ENCODE data around the gene GRAMD1A. TPM values are rescaled to one million over a fixed set of nuclear protein-coding genes. Genes with fewer than 3 reads are reported as not detected.

Gene GRAMD1A
- total RNA-seq, 1 experiment from 2014 or later: 125 TPM

DNA sequence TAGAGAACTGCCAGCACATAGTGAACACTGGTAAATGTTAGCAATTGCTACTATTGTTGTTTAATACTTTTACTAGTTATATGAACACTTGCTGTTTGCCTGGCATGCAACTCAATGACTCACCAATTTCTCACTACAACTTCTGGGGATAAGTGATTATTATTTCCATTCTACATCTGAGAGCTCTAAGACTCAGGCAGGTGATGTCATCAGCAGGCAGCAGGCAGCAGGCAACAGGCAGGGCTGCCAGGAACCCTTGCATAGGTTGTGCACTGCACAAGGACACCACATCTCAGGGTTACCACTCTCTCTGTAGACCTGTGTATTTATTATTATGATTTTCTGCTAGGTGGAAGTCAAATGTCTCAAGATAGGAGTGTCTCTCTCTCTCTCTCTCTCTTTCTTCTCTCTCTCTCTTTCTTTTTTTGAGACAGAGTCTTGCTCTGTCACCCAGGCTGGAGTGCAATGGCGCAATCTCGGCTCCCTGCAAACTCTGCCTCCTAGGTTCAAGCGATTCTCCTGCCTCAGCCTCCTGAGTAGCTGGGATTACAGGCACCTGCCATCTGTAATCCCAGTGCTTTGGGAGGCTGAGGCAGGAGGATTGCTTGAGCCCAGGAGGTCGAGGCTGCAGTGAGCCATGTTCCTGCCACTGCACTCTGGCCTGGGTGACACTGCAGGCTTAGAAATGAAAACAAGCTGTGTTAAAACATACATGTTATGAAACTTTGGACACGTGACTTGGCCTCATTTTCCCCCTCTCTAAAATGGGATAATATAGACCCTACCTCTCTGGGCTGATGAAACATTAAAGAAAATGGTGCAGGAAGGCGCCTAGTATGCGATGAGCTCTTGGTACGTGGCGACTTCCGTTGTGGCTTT lies 64.1 kb downstream of the GRAMD1A start:
- no peak overlapping the region for H3K9ac ChIP-seq (ENCODE audit: extremely low read depth, insufficient read length, low read length)
- H3K36me3 Mint-ChIP-seq (ENCODE audit: insufficient read depth in 1 of 3, low read depth in 3 of 3): peaks cover 0 to 4% (median 0%) of the 10 kb centered on the region in 3 experiments; a peak in 2 of 7 replicates

More for the DNA sequence above, 64.1 kb downstream of the GRAMD1A start:
- Histone ChIP-seq H4K5ac (ENCODE audit: insufficient read length, low read depth, low read length) (no peak overlapping the region), H3K14ac (ENCODE audit: insufficient read depth, low read length) (no peak overlapping the region), H3K23ac (ENCODE audit: insufficient read length, low read depth, low read length) (no peak overlapping the region), H3K79me1 (ENCODE audit: insufficient read depth, low read depth, low read length, poor library complexity, severe bottlenecking) (no peaks in the 10 kb centered on the region), H3K9me3 (ENCODE audit: control insufficient read depth, low read depth, low read length) (no peaks in the 10 kb centered on the region), H3K27me3 (ENCODE audit: insufficient read depth, low read length) (no peaks in the 10 kb centered on the region), H2BK20ac (ENCODE audit: low read depth, low read length, poor library complexity, severe bottlenecking) (no peak overlapping the region), H2AK5ac (ENCODE audit: insufficient read length, low read length) (no peak overlapping the region), H3K79me2 (ENCODE audit: insufficient read depth, low read length) (no peaks in the 10 kb centered on the region), H3K18ac (ENCODE audit: insufficient read length, low read depth, low read length) (no peak overlapping the region), H2AFZ (ENCODE audit: low read length) (no peak overlapping the region), H2BK5ac (ENCODE audit: insufficient read length, low read length) (no peak overlapping the region), H3K27ac (ENCODE audit: insufficient read length, low read depth, low read length) (no peak overlapping the region), H3K23me2 (ENCODE audit: insufficient read length, low read depth, low read length, poor library complexity, severe bottlenecking) (no peaks in the 10 kb centered on the region), H2BK120ac (ENCODE audit: low read depth, low read length, poor library complexity, severe bottlenecking) (no peak overlapping the region), H3T11ph (ENCODE audit: low read length) (no peak overlapping the region), H3K4me2 (ENCODE audit: insufficient read depth, insufficient read length, low read length) (no peak overlapping the region), H3K4me1 (ENCODE audit: insufficient read depth, low read length) (no peaks in the 10 kb centered on the region; the same call in 1 of the 2 replicates), H3K4ac (ENCODE audit: low read depth, low read length) (no peak overlapping the region), H2BK12ac (ENCODE audit: insufficient read length, low read depth, low read length) (no peak overlapping the region), H4K20me1 (ENCODE audit: control insufficient read depth, insufficient read depth, insufficient read length) (no peaks in the 10 kb centered on the region), H3K56ac (ENCODE audit: insufficient read length, low read depth, low read length) (no peak overlapping the region), H2BK15ac (ENCODE audit: low read depth, low read length) (no peak overlapping the region), H4K8ac (replicated peaks; ENCODE audit: insufficient read length, low read depth, low read length) (no peak overlapping the region), H4K91ac (ENCODE audit: insufficient read length, low read depth, low read length) (no peak overlapping the region)
- Mint-ChIP-seq H3K4me1 (peaks cover 21 to 22% of the 10 kb centered on the region in 2 experiments), H3K27ac (no peak overlapping the region), H3K4me3 (no peak overlapping the region), H3K9me3 (peaks cover 0 to 5% of the 10 kb centered on the region in 2 experiments; a peak in 1 of 5 replicates), H3K27me3 (ENCODE audit: low read depth) (peaks cover 30% of the 10 kb centered on the region)
- no peak for TF ChIP-seq CTCF (conservative IDR thresholded peaks at IDR 0.05)
- WGBS (ENCODE audit: extremely low coverage, insufficient read length, low lambda C conversion rate): no CpG with 5 or more reads among the region's 10 CpGs
- no peak for DNase-seq
